GM18498 (cell line): ENCODE data around the gene CMBL.
A peak's percentile ranks its signal among the peaks of the same experiment; 100 is the strongest.
"Not testable (repeated sequence)": the region's sequence is repeated elsewhere in the genome, so short reads cannot be mapped to it uniquely, and the experiment has no call there.

ENCODE experiments used
- ATAC-seq: cut with Tn5 transposase; IDR thresholded peaks from one replicate; pipeline ENCODE4 v1.9.1; 2021; ENCODE audit warnings: mild to moderate bottlenecking, moderate library complexity; ENCODE audit not compliant: unreplicated experiment

The CMBL gene

DNA sequence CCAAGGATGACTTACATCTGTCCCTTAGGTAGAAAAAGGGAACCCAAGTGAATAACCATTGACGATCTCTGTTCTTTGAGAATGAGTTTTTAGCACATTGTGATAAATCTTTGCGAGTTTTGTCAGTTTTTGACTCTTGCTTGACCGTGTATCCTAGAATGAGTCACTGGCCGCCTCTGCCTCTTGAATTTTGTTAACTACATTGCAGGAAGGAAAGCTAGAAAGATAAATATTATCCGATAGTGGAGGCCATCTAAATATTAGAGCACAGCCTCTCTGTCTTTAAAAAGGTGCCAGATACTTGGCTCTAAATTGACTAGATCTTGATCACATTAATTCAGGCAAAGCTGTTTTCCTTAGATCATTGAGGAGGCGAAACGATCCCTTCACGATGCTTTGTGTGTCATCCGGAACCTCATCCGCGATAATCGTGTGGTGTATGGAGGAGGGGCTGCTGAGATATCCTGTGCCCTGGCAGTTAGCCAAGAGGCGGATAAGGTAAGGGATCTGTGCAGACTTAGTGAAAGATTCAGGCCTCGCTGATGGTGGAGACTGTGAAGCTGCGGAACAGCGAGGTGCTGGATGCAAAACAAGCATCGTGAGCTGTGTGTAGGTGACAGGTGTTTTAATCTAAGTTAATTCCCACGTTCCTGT, 45.5 kb downstream of the CMBL start:
- no peak for ATAC-seq

DNA sequence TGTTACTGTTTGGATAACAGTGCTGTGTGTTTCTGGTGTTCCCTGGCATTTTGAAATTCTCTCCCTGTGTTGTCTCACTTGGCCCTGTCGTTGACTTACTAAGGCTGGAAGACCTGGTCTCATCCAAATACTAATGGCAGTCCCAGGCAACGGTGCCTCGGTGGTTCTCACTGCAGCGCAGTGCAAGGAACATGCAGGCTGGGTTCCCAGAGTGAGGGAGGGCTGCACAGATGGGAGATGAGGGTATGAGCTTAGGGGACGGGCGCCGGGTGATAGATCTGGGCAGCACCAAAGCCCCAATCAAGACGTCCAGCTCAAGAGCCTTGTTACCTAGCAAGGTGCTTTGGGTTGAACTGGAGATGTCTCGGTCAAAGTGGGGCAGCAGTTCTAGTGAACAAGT, 46.6 kb downstream of the CMBL start:
- no peak for ATAC-seq

DNA sequence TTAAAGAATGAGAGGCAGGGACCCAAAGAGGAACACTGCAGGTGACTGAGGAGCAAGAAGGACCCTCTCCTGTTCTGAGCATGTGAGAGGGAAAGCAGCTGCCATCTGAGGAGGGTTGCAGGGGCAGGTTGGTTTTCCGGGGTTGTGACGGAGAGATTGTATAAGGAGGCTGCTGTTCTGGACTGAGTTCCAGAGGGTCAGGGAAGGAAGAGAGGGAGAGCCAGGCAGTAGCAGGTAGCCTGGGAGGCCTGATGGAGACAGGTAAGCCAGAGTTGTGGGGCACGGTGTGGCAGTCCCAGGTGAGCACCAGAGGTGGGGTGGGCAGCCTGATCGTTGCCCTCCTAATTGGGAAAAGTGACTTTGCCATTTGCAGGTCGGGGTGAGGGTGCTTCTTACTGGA, 47.8 kb downstream of the CMBL start:
- no peak for ATAC-seq

DNA sequence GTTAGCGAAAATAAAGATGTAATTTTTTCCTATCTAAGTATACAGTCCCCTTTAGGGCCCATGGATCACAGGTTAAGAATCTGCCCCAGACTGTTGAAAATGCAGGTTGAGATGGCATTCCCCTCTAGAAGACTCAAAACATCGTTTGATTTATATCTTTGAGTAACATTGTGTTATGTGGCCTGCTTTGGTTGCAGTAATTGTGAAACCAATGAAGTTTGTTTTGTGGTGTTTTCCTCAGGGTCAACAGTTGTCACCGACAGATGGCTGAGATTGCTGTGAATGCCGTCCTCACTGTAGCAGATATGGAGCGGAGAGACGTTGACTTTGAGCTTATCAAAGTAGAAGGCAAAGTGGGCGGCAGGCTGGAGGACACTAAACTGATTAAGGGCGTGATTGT, 49.8 kb downstream of the CMBL start:
- no peak for ATAC-seq

DNA sequence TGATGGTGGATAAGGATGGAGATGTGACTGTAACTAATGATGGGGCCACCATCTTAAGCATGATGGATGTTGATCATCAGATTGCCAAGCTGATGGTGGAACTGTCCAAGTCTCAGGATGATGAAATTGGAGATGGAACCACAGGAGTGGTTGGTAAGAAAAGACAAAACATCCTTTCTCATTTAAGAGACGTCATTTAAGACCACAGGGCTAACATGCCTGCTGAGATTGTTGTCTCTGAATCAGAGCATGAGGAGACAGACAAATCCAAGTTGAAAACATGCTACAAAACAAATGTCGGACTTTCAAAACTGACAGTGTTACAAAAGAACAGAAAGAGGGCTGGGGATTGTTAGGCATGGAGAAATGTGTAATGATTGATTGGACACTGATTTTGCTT, 53.0 kb downstream of the CMBL start:
- ATAC-seq, result no peak

DNA sequence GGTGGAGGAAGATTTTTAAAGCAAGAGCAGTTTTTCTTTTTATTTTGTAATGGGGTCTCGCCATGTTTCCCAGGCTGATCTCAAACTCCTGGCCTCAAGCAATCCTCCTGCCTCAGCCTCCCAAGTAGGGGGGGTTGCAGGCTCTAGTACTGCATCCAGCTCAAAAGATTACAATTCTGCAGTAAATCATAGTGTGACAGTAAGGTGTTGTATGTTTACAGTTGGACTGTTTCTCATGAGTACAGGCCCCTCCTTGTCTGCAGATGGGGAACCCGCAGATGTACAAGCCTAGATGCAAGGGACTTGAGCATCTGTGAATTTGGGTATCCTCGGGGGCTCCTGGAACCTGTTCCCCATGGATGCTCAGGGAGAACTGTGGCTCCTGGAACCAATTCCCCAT, 54.3 kb downstream of the CMBL start:
- no peak for ATAC-seq

DNA sequence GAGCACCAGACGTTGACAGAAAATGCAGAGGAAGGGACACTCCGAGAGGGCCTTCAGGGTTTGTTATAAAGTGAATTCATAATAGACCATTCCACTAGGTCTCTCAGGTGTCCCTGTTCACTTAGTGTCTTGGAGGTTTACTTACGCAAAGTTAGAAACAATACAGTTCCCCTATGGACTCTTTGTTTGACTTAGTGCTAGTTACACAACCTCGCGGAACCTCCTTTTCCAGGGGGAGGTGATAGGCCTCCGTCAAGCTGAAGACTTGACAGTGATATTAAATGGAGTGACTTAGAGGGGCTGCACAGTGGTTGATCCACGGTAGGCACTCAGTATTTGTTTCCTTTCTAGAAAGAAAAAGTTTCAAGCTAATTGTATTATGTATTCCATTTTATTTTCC, 56.3 kb downstream of the CMBL start:
- no peak for ATAC-seq

DNA sequence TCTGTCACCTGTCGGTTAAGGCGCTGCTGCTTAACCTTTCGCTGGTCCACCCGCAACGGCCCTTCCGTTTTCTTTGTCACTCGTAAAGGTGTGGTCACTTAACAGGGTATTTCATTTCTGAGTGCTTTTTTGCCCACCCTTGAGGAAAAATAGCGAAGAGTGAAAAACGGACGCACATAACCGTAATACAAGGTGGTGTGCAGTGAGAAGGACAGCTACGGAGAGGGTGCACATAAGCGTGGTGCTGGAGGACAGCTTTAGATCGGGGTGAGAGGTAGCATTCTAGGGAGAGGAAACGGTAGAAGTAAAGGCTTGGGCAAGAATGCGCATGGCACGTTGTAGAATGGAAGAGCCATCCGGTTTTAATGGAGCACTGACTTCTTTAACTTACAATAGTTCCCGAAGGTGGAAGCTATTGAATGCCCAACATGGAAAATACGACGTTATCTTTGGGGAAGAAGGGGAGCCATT, 56.9 kb downstream of the CMBL start:
- ATAC-seq, result no peak

DNA sequence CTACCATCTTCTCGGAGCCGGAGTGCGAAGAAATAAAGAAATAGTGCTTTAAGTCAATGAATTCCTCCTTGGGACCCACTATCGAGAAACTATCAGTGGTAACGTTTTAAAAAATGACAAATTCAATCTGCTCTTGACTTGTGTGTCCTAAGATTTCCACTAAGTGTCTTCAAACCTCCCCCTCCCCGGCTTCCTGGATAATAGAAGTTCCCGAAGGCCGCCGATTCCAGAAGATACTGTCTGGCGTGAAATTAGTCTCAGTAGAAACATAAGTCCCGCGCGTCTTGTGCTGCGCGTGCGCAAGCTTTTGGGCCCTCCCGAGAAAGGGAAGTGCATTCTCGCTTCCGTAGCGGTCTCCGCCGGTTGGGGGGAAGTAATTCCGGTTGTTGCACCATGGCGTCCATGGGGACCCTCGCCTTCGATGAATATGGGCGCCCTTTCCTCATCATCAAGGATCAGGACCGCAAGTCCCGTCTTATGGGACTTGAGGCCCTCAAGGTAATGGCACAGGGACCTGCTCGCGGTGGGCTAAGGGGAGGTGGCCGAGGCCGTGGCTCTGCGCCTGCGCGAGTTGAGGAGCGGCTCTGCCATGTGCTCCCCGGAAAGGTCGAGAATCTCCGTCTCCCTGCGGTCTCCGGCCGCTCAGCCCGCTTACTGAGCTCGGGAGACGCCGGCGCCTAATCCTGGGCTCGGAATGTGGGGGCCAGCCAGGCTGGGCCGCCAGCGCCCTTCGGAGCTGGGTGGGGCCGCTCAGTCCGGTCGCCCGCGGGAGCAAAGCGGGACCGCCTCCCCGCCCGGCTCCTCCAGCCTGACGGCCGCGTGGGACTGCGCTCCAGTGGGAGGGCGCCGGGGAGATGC, 57.5 kb downstream of the CMBL start, which contains the start of gene CCT5:
TSS of gene CCT5 (plus strand) at position 333 of the 858 bp plus-strand sequence. CDS start at position 394, 61 bp downstream.
- peak; percentile 79 for ATAC-seq

DNA sequence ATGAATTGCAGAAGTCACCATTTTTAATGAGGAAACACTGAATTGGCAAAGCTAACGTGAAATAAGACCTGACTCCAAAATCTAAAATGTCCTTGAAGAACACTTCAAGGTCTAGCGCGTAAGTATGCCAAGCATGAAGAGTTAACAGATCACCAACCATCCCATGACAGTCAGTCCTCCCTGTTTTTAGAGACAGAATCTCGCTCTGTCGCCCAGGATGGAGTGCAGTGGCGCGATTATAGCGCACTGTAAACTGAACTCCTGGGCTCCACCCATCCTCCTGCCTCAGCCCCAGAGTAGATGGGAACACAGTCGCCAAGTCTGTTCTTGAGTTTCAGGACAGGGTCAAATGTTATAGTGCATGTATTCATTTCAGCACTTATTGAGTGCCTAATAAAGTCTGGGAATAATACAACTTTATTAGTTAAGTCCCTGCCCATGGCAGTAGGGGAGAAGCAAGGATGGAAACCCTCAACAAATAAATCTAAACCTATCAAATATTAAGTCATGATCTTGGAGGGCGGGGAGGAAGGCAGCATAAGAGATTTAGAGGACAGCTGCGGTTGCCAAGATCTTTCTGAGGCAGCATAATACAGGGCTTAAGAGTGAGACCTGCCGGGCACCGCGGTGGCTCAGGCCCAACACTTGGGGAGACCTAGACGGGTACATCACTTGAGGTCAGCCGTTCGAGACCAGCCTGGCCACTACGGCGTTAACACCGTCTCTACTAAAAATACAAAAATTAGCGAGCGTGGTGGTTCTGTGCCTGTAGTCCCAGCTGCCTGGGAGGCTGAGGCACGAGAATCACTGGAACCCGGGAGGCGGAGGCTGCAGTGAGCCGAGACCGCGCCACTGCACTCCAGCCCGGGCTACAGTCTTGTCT, 59.1 kb downstream of the CMBL start:
- peak; percentile 4 for ATAC-seq

DNA sequence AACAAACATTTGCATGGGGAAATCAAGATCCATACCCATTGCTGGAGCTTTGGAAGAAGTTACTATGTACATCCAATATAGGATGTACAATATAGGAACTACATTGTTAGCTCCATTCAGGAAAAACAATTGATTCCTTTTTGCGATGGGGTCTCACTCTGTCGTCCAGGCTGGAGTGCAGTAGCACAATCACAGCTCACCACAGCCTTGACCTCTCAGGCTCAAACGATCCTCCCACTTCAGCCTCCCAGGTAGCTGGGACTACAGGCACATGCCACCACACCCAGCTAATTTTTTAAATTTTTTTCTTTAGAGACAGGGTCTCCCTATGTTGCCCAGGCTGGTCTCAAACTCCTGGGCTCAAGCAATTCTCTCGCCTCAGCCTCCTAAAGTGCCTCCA, 60.5 kb downstream of the CMBL start:
- ATAC-seq, result not testable (repeated sequence)

DNA sequence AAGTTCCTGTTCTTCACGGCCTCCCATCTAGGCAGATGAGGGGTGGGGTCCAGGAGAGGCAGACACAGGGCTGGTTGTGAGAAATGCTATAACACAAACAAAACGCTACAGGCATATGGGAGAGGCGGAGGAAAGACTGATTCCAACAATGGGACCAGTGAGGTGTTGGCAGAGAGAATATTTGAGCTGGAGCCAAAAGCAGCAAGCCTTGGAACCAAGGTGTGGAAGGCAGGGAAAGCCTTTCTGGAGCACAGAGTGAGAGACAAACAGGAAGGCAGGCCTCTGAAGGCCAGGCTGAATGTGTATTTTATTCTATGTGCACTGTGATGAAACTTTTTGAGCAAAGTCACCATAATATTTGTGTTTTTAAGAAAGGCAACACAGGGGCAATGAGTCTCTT, 60.9 kb downstream of the CMBL start:
- ATAC-seq, result no peak

DNA sequence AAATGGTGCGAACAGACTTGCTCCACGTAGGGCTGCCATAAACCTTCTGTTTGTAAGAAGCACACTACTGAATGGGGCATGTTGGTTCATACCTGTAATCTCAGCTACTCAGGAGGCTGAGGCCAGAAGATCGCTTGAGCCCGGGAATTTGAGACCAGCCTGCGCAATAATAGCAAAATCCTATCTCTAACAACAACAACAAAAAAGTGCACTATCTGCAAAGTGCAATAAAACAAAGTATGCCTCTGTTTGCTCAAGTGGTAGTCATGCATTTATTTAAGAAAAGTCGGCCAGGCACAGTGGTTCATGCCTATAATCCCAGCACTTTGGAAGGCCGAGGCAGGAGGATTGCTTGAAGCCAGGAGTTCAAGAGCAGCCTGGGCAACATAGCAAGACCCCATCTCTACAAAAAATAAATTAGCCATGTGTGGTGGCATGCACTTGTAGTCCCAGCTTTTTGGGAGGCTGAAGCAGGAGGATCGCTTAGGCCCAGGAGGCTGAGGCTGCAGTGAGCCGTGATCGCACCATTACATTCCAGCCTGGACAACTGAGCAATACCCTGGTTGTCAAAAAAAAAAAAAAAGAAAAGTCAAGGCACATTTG, 63.3 kb downstream of the CMBL start:
- no peak for ATAC-seq

DNA sequence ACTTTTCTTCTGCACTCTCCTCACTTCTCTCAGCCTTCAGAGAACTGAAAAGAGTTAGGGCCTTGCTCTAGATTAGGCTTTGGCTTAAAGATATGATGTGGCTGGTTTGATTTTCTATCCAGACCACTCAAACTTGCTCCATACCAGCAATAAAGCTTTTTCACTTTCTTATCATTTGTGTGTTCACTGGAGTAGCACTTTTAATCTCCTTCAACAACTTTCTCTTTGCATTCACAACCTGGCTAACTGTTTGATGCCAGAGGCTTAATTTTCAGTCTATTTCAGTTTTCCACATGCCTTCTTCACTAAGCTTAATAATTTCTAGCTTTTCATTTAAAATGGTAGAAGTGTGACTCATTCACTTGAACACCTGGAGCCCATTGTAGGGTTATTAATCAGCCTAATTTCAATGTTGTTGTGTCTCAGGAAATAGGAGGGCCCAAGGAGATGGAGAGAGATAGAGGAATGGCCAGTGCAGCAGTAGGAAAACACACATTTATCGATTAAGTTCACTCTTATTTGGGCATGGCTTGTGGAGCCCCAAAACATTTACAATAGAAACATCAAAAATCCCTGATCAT, 64.0 kb downstream of the CMBL start:
- ATAC-seq, result no peak

DNA sequence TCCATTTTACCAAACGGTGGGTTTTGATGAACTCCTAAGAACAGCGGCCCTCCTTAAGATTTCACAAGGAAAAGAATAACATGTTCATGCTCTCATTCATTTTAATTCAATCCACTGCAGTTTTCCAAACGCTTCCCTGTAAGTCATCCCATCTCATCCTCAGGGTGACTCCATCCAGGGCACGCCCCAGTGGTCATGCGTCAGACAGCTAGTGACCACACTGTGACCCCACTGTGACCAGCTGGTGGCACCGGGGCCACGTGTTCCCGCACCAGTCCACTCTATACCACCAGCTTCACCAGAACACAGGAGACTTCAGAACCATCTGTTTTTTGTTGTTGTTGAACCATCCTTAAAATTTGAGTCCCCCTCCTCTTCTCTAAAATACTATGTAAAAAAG, 72.4 kb downstream of the CMBL start:
- ATAC-seq, result no peak

DNA sequence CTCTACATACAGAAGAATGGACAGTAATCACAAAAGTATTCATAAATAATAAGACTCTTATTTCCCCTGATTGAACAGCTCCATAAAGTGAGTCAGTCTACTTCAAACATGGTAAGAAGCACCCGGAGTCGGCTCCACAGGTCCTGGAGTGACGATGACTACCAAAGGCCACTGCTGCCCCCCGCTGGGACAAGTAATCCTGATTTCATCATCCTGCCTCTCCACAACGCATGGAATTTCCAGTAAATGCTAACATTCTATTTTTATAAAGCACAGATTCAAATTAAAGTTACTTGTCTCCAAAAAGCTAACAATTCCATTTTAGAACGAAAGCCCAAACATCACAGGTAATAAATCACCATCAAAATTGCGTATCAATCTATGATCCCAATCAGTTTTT, 74.2 kb downstream of the CMBL start:
- no peak for ATAC-seq

DNA sequence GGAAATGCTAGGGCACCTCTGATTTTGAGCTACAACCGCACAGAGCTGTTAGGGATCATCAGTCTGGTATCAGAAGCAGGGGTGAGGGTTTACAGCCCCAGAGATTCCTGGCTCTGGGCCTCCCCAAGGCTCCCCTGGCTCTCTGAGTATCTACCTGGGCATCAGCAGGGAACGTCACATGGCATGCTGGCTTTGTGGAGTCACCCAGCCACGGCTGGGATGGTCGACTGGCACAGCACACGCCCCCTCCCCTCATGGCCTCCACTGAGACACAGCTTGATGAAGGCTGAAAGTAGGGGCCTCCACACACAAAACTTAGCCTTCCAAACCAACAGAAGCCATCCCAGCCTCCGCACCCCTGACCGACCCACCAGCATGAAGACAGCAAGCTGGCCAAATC, 74.7 kb downstream of the CMBL start:
- no peak for ATAC-seq

DNA sequence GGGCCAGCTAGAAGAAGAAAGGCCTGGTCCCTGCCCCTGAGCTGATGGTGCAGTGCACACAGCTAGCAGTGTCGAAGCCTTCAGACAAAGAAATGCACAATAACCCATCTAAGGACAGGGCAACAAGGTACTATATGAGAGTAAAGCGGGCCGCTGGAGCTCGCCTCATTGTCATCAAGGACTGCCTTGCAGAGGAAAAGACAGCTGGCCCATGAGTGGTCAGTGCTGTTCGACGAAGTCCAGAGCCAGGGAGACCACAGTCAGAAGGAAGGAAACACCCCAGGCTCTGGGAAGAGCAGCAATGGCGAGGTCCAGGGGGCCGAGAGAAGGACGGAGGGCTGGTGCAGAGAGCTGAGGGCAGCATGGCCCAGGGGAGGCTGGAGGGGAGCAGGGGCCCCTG, 75.3 kb downstream of the CMBL start:
- ATAC-seq, result no peak

DNA sequence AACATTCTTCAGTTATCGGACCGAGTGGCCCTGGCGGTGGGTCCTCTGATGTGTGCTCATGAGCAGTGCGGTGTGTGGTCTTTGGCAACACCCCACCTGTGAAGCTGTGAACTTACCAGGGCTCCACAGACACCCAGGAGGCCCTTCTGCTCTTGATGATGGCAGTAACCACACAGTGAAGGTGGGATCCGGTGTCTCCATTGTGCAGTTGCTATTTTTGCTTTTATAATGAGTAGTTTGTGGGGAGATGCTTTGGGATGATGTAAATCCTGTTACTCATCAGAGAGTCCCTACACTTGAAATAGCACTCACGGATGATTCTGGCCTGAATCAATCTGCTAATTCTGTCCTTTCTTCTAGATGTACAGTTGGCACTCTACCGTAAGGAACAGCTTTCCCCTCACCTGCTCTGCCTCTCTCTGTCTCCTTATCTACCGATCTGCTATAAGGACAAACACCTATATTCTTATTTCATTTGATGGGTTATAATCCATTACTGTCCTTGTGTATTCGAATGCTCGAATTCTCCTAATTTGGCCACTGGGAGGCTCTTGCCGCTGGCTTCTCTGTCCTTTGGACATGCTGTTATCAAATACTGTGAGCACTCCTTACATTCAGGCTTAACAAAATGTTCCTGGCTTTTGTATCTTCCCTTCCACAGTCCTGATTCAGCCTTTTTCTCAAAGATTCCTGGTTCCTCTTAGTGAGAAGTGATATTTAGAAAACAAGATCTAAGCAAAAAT, 78.2 kb downstream of the CMBL start:
- ATAC-seq, result no peak

DNA sequence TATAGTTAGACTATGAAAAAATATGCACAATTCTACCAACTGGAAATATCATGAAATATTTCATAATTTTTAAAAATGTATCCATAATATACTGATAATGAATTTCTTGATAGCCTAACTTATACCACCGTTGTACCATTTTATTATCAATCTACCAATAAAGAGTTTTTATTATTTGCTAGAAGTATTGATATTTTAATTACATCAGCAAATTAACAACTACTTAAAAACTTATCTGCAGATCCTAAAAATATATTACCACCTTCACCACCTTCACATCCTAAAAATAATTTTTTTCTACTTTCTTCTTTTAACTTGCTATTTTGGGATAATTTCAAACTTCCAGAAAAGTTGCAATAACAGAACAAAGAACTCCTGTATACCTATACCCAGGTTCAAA, 79.4 kb downstream of the CMBL start:
- no peak for ATAC-seq
